Measurements from ENCODE around the gene FARP1. TPM values are rescaled to one million over a fixed set of nuclear protein-coding genes. Genes with fewer than 3 reads are reported as not detected.
A peak's percentile ranks its signal among the peaks of the same experiment; 100 is the strongest.

Gene FARP1
- total RNA-seq, 1 donor from 2014 or later, result 14.9 TPM

- DNase-seq (ENCODE audit: low read depth in 2 of 2), result no peak
Measured at GRCh38 chr13:98439896-98440295, 297.0 kb downstream of the FARP1 start.

- no peak for DNase-seq (ENCODE audit: low read depth in 2 of 2)
Measured at GRCh38 chr13:98440390-98441055, 297.6 kb downstream of the FARP1 start.

- no peak for DNase-seq (ENCODE audit: low read depth in 2 of 2)
Measured at GRCh38 chr13:98441056-98441676, 298.3 kb downstream of the FARP1 start.

GRCh38 chr13:98442391-98443230, 299.7 kb downstream of the FARP1 start:
- no peak for DNase-seq (ENCODE audit: low read depth in 2 of 2)

- peak in 1 of 2 donors; percentile 63 for DNase-seq (ENCODE audit: low read depth in 2 of 2)
Measured at GRCh38 chr13:98443329-98443728, 300.4 kb downstream of the FARP1 start.

- no peak for DNase-seq (ENCODE audit: low read depth in 2 of 2)
Measured at GRCh38 chr13:98443800-98444325, 301.0 kb downstream of the FARP1 start.

GRCh38 chr13:98444381-98444780, 301.5 kb downstream of the FARP1 start:
- DNase-seq (ENCODE audit: low read depth in 2 of 2), result no peak

GRCh38 chr13:98445340-98446233, 302.7 kb downstream of the FARP1 start:
- peak; percentile 52 to 66 for DNase-seq (ENCODE audit: low read depth in 2 of 2)

- DNase-seq (ENCODE audit: low read depth in 2 of 2), result no peak
Measured at GRCh38 chr13:98446234-98446621, 303.3 kb downstream of the FARP1 start.

GRCh38 chr13:98447130-98447529, 304.2 kb downstream of the FARP1 start:
- DNase-seq (ENCODE audit: low read depth in 2 of 2), result no peak

- peak; percentile 51 to 79 for DNase-seq (ENCODE audit: low read depth in 2 of 2)
Measured at GRCh38 chr13:98447881-98448641, 305.2 kb downstream of the FARP1 start.

- no peak for DNase-seq (ENCODE audit: low read depth in 2 of 2)
Measured at GRCh38 chr13:98448642-98448928, 305.7 kb downstream of the FARP1 start.

- DNase-seq (ENCODE audit: low read depth in 2 of 2), result no peak
Measured at GRCh38 chr13:98449273-98449672, 306.4 kb downstream of the FARP1 start.

- DNase-seq (ENCODE audit: low read depth in 2 of 2), result no peak
Measured at GRCh38 chr13:98450026-98450425, 307.1 kb downstream of the FARP1 start.

- no peak for DNase-seq (ENCODE audit: low read depth in 2 of 2)
Measured at GRCh38 chr13:98450539-98451111, 307.7 kb downstream of the FARP1 start.

GRCh38 chr13:98451676-98452470, 309.0 kb downstream of the FARP1 start:
- no peak for DNase-seq (ENCODE audit: low read depth in 2 of 2)

- DNase-seq (ENCODE audit: low read depth in 2 of 2), result no peak
Measured at GRCh38 chr13:98452851-98453843, 310.3 kb downstream of the FARP1 start.

- DNase-seq (ENCODE audit: low read depth in 2 of 2), result peak; percentile 39 to 48
Measured at GRCh38 chr13:98454389-98454881, 311.5 kb downstream of the FARP1 start.
